Activated naive CD4-positive, alpha-beta T cell treated with anti-CD3 and anti-CD28 coated beads, Interleukin-2, amount 50 U/mL, for 24 hours (primary cell): ENCODE results near the gene SOCS3.

Experiments used
- H3K27ac Mint-ChIP-seq: one replicate; pipeline ENCODE4 v1.8.0; 2021; ENCODE audit warnings: mild to moderate bottlenecking, mixed read lengths
- H3K27me3 Mint-ChIP-seq: one replicate; pipeline ENCODE4 v1.8.0; 2021; ENCODE audit warnings: mixed read lengths
- H3K36me3 Mint-ChIP-seq: one replicate; pipeline ENCODE4 v1.8.0; 2021; ENCODE audit warnings: mixed read lengths
- H3K4me1 Mint-ChIP-seq: one replicate; pipeline ENCODE4 v1.8.0; 2021; ENCODE audit warnings: mixed read lengths
- H3K4me3 Mint-ChIP-seq: one replicate; pipeline ENCODE4 v1.8.0; 2021; ENCODE audit warnings: mild to moderate bottlenecking, mixed read lengths
- H3K9me3 Mint-ChIP-seq: one replicate; pipeline ENCODE4 v1.8.0; 2021; ENCODE audit warnings: mixed read lengths

SOCS3 gene

DNA sequence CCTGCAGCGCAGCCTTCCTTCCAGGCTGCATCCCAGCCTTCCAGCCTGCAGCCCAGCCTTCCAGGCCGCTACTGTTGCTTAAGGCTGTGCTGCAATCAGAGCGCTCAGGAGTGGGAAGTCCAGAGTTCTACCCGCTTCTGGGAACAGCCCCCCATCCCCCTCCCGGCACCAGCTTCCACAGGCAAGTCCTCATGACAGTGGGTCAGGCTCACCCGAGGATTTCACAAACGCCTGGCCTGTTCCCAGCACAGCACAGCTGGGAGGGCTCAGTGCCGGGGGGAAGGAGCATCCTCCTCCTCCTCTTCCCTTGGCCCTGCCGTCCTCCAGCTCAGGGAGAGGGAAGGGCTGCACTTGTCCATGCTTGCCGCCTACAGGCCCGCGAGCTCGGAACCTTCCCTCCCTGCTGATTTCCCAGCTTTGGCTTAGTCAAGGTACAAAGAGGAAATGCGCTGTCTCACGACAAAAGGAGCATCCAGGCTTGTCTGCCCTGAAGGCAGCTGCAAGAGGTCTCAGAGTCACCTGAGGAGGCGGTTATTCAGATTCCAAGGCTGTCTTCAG, 8.3 kb downstream of the SOCS3 start:
- no peaks in the 10 kb centered on the region for H3K9me3 Mint-ChIP-seq
- no peaks in the 10 kb centered on the region for H3K27me3 Mint-ChIP-seq
- peaks cover 75% of the 10 kb centered on the region for H3K4me1 Mint-ChIP-seq
- peaks cover 4% of the 10 kb centered on the region for H3K36me3 Mint-ChIP-seq
- peak overlapping the region; percentile 83 for H3K4me3 Mint-ChIP-seq
- H3K27ac Mint-ChIP-seq = no peak overlapping the region

DNA sequence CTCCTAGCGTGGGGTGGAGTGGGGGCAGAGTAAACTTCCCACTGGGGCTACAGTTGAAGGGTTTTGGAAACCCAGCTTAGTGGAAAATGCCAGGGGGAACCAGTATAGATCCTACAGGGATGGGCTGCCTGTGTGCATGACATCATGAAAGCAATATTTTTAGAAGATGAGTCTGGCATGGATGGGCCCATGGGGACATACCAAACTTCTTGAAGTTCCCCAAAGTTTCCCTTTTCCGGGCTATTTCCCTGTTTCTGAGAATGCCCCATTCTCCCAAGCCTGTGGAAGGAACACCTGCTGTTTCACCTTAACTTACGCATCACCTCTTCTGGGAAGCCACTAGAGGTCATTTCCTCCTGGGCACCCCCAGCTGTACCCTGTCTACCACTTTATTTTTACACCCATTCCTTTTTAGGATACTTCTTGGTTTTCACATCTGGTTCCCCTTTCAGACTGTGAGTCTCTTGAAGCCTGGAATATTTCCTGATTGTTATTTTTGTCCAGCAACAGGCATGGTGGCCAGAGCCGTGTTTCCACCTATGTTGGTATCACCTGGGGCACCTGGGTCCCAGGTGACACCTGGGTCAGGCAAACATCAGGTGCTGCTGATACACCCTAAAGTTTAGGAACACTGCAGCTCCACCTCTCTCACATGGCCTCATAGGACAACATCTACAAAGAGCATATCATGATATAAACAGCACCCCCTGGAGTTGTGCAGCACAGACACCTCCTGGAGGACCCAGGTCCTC, 9.8 kb downstream of the SOCS3 start:
- peaks cover 75% of the 10 kb centered on the region for H3K4me1 Mint-ChIP-seq
- no peak overlapping the region for H3K4me3 Mint-ChIP-seq
- H3K9me3 Mint-ChIP-seq = no peaks in the 10 kb centered on the region
- H3K27ac Mint-ChIP-seq = peak overlapping the region; percentile 65
- no peaks in the 10 kb centered on the region for H3K27me3 Mint-ChIP-seq
- H3K36me3 Mint-ChIP-seq = no peaks in the 10 kb centered on the region

DNA sequence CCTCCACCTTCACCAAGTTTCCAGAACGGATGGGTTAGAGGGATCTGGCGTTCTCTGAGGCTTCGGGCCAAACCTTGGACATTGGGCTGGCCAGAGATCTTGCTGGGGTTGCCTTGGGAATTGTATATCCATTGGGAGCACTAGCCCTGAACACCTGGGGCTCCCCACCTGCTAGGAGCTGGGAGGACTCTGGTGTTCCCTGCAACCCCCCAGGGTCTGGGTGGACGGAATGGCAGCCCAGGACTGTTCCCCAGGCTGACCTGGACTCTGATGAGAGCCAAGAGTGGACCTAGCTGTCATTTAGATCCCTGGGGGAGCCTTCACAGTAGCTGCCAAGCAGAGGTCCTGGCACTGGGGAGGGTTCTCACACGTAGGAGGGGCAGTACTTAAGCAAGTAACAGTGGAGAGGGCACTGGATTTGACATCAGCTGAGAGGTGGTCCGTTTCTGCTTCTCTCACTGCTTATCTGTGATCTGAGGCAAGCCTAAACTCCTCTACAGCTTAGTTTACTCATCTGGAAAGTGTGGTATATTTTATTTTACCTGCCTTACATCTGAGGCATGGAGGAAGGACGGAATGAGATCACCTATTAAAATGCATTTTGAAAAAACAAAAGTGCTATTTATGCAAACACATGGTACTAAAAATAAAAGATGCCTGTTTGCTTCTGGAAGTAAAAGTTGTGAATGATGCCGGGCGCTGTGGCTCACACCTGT, 11.7 kb downstream of the SOCS3 start:
- H3K4me1 Mint-ChIP-seq = peaks cover 74% of the 10 kb centered on the region
- no peaks in the 10 kb centered on the region for H3K36me3 Mint-ChIP-seq
- no peak overlapping the region for H3K27ac Mint-ChIP-seq
- no peaks in the 10 kb centered on the region for H3K27me3 Mint-ChIP-seq
- no peaks in the 10 kb centered on the region for H3K9me3 Mint-ChIP-seq
- H3K4me3 Mint-ChIP-seq = no peak overlapping the region

DNA sequence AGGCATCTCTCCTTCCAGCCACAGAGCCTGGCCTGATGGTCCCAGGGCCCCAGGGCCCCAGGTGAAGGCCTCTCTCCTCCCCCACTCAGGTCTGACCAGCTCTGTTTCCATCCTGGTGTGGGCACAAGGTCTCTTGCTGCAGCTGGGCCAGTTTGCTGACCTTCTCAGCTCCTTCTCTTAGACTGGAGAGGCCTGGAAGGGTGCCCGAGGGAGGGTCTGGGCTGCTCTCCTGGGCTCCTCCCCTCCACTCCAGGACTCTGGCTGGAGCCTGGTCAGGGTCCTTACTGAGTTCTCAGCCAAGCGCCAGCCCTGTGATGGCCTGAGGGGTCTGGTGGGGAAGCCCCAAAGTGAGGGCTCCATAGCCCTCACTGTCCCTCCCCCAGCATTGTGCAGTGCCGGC, 12.4 kb downstream of the SOCS3 start:
- Mint-ChIP-seq H3K4me3 (no peak overlapping the region), H3K27ac (no peak overlapping the region), H3K27me3 (no peaks in the 10 kb centered on the region), H3K9me3 (no peaks in the 10 kb centered on the region), H3K4me1 (peaks cover 80% of the 10 kb centered on the region), H3K36me3 (no peaks in the 10 kb centered on the region)

DNA sequence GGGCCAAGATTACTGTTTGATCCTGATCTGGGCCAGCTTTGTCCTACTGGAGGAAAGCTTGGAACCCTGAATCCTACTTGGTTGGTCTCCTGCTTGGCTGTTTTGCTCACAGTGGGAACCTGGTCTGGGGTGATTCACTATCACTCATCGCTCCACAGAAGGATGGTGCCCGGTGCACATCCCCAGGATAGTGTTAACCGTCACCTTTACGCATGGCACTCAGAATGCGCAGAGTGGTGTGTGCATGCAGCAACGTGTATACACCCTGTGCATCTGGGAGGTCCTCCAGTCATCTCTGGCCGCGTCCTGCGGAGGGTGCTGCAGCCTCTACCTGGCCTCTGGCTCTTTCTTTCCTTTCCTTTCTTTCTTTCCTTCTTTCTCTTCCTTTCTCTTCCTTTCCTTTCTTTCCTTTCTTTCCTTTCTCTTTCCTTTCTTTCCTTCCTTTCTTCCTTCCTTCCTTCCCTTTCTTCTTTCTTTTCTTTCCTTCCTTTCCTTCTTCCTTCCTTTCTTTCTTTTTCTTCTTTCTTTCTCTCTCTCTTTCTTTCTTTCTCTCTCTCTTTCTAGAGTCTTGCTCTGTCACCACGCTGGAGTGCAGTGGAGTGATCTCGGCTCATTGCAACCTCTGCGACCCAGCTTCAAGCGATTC, 13.1 kb downstream of the SOCS3 start:
- H3K4me1 Mint-ChIP-seq = peaks cover 78% of the 10 kb centered on the region
- peak overlapping the region; percentile 31 for H3K4me3 Mint-ChIP-seq
- H3K9me3 Mint-ChIP-seq = no peaks in the 10 kb centered on the region
- peak overlapping the region; percentile 73 for H3K27ac Mint-ChIP-seq
- H3K36me3 Mint-ChIP-seq = no peaks in the 10 kb centered on the region
- H3K27me3 Mint-ChIP-seq = no peaks in the 10 kb centered on the region

DNA sequence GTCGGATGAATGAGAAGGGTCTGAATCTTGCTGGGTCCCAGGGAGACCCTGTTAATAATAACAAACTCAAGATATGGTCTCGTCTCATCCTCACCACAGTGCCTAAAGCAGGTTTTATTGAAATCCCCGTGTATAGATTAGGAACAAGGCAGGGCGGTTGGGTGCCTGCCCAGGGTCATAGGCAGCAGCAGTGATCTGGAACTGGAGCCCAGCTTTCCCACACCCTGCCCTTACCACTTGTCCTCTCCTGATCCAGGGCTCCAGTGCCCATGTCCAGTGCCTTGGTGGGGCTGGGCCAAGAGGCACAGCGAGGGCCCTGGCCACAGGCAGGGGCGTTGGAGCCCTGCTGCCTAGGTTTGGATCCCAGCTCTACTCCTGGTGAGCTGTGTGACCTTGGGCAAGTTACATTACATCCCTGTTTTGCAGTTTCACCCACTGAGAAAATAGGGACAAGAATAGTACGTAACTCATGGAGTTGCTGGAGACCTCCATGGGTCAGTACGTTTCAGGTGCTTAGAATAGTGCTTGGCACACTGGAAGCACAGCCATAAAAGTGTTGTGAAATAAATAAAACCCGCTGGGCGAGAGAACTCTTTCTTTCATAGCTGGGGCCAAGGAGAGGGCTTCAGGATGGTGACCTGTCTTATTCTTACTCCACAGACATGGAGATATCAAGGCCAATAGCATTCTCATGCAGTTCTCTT, 13.9 kb downstream of the SOCS3 start:
- Mint-ChIP-seq H3K36me3 (no peaks in the 10 kb centered on the region), H3K27me3 (no peaks in the 10 kb centered on the region), H3K4me3 (no peak overlapping the region), H3K9me3 (no peaks in the 10 kb centered on the region), H3K27ac (no peak overlapping the region), H3K4me1 (peaks cover 78% of the 10 kb centered on the region)

DNA sequence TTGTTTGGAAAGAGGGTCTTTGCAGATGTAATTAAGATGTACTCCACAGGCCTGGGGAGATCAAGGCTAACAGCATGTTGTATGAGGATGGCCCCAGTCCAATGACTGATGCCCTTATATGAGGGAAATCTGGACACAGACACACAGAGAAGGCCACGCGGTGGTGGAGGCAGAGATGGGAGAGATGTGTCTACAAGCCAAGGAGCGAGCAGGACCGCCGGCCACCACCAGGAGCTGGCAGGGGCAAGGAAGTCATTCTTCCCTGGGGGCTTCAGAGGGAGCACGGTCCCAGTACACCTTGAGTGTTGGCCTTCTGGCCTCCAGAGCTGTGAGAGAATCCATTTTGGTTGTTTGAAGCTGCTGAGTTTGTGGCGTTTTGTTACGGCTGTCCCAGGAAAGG, 14.7 kb downstream of the SOCS3 start:
- H3K4me3 Mint-ChIP-seq = no peak overlapping the region
- H3K36me3 Mint-ChIP-seq = no peaks in the 10 kb centered on the region
- no peaks in the 10 kb centered on the region for H3K27me3 Mint-ChIP-seq
- peaks cover 78% of the 10 kb centered on the region for H3K4me1 Mint-ChIP-seq
- H3K9me3 Mint-ChIP-seq = no peaks in the 10 kb centered on the region
- no peak overlapping the region for H3K27ac Mint-ChIP-seq

DNA sequence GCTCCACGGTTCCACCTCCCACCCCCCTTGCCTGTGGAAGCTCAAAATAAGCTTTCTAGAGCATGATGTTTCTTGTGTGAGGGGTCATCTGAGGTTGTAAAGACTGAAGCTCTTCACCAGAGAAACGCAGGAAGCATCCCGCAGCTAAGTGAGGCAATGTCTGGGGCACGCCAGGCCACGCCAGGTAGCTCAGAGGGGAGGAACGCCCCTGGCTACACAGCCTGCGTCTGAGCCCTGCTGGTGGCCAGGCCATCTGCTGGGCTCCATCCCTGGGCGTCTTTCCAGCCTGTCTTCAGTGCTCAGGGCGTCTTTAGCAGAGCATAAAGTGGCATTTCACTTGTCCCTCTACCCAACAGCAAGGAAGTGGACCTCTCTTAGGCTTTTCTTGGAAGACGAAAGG, 15.2 kb downstream of the SOCS3 start:
- Mint-ChIP-seq H3K9me3 (no peaks in the 10 kb centered on the region), H3K27me3 (no peaks in the 10 kb centered on the region), H3K4me1 (peaks cover 79% of the 10 kb centered on the region), H3K27ac (no peak overlapping the region), H3K4me3 (peak overlapping the region; percentile 49), H3K36me3 (no peaks in the 10 kb centered on the region)

DNA sequence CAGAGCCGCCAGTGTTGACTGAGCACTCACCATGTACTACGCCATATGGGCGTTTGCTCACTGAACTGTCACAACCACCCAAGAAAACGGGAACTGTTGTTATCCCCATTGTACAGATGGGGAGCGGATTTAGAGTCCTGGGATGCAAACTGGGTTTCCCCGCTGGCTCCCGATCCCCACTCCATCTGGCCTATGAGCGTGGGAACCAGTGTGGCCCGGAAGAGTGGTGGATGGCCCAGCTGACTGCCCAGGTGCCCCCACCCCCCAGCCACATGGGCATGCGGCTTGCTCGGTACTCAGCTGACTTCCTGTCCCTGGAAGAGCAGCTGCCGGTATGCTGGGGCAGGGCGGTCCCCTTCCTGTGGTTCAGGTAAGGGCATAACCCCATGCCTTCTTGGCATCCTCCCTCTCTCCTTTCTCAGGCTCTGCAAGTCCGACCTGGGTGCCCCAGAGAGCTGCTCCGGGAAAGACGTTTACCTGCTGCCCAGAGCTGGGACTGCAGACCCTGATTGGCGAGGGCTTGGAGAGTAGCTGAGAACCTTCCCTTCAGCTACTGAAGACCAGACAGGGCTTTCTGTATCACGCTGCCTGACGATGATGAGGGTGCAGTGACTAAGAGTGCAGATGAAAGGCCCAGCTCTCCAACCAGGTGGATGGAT, 16.2 kb downstream of the SOCS3 start:
- peaks cover 80% of the 10 kb centered on the region for H3K4me1 Mint-ChIP-seq
- no peaks in the 10 kb centered on the region for H3K27me3 Mint-ChIP-seq
- H3K9me3 Mint-ChIP-seq = no peaks in the 10 kb centered on the region
- peak overlapping the region; percentile 93 for H3K27ac Mint-ChIP-seq
- H3K36me3 Mint-ChIP-seq = no peaks in the 10 kb centered on the region
- peak overlapping the region; percentile 77 for H3K4me3 Mint-ChIP-seq

DNA sequence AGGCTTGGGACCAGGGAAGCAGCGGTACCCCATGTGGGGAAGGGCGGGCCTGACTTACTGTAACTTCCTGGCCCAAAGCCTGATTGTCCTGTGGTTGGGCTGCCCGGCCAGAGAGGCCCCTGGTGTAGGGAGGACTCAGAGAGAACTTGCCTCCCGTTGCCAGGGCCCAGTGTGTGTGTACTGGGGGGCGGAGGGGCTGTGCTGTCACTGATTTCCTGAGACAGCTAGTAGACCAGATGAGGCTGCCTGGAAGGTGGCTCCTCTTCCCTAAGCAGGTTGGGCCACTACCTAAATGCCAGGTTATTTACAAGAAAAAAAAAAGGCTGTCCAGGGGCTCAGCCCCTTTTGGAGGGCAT, 16.7 kb downstream of the SOCS3 start:
- H3K27me3 Mint-ChIP-seq = no peaks in the 10 kb centered on the region
- peak overlapping the region; percentile 93 for H3K27ac Mint-ChIP-seq
- H3K36me3 Mint-ChIP-seq = no peaks in the 10 kb centered on the region
- peaks cover 76% of the 10 kb centered on the region for H3K4me1 Mint-ChIP-seq
- peak overlapping the region; percentile 77 for H3K4me3 Mint-ChIP-seq
- no peaks in the 10 kb centered on the region for H3K9me3 Mint-ChIP-seq

DNA sequence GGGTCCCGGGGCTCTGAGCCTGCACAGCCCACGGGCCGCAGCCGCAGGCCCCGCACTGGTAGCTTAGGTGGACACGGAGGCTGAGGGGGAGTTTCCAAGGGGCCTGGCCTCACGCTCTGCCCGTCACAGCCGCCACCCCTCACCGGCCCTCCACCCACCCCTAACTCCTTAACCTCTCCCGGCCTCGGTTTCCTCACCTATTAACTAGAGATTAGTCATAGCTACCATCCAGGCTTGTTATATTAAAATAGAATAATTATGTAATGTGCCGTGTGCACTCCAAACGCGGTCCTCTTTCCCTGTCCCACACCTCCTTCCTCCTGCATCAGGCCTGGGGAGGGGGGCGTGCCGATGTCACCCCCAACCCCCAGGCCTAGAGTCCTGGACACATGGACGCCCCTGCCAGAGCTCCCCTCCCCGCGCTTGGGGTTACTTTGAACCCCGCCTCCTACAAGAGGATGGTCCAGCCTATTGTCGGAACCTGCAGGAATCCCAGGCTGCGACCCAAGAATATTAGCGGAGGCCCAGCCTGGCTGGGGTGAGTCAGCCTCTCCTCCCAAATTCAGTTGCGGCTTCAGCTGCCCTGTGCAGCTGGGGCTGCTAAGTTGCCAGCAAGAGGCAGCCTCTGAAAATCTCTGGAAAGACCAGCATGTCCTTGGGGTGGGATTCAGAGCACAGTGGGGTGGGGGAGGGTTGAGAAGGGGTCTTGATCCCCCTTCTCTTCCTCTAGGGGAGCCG, 17.3 kb downstream of the SOCS3 start:
- Mint-ChIP-seq H3K36me3 (no peaks in the 10 kb centered on the region), H3K27me3 (no peaks in the 10 kb centered on the region), H3K9me3 (no peaks in the 10 kb centered on the region), H3K4me1 (peaks cover 71% of the 10 kb centered on the region), H3K27ac (peak overlapping the region; percentile 70), H3K4me3 (peak overlapping the region; percentile 77)

DNA sequence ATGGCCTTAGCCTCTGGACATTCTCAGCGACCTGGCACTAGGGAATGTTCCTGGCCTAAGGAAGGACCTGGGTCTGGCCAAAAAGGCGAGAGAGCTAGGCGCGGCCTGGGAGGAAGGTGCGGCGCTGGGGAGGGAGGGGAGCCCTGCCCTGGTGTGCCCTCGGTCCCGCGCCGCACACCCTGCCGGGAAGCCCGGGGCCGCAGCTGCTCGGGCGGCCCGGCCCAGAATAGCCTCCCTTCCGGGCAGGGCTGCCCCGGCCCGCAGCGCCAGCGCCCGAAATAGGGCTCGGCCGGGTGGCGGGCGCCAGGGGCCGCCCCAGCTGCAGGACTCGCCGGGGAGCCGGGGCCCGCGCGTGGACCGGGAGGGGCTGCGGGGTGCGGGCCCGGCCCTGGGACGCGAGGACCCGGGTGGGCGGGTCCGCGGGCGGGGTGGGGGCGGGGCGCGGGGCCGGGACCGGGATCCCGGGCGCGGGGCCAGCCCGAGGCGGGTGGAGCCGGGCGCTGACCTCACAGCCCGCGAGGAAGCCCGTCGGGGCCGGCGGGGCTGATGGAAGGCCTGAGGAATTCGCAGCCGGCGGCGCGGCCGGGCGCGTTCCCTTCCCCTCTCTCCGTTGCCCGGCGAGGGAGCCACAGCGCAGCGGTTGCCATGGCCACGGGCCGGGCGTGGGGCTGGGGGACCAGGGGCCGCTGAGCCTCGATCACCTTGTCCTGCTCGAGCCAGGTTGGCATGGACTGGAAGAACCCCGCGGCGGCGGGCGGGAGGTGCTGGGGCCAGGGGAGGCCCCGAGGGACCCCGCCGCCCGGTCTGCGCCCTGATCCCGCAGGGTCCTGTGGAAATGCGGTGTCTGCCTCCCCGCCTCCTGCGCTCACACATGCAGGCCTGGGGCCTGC, 18.1 kb downstream of the SOCS3 start:
- H3K4me3 Mint-ChIP-seq = peak overlapping the region; percentile 77
- H3K36me3 Mint-ChIP-seq = no peaks in the 10 kb centered on the region
- H3K4me1 Mint-ChIP-seq = peaks cover 62% of the 10 kb centered on the region
- no peaks in the 10 kb centered on the region for H3K9me3 Mint-ChIP-seq
- H3K27ac Mint-ChIP-seq = no peak overlapping the region
- no peaks in the 10 kb centered on the region for H3K27me3 Mint-ChIP-seq

DNA sequence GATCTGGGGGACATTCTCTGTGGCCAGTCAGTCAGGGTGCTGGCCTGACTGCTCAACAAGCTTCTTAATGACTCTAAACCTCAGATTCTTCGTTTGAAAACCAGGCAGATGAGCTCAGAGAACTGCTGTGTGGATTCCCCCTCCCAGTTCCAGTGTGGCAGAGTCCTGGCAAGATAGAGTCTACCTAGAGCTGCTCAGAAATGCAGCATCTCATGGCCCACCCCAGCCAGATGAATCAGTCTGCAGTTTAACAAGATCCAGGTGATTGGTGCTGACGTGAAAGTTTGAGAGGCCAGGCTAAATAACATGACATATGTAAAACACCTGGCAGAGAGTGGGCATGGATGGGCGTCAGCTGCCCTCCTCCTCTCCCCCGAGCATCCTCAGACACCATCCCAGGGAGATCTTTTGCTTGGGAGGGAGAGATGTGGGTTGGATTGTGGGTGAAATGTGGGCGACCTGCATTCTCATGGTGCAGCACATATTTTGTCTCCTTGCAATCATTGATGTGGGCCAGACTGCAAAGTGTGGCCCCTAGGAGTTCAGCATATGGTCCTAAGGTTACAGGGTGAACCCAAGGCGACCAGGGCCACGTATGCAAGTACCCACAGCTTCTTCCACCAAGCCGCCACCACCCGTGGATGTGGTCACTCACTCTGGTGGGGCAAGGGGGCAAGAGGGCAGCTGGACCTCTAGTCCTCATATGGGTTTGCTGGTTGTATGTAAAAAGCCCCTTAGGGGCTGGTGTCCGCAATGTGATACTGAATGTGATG, 19.5 kb downstream of the SOCS3 start:
- no peaks in the 10 kb centered on the region for H3K9me3 Mint-ChIP-seq
- H3K36me3 Mint-ChIP-seq = no peaks in the 10 kb centered on the region
- peak overlapping the region; percentile 82 for H3K4me3 Mint-ChIP-seq
- H3K4me1 Mint-ChIP-seq = peaks cover 49% of the 10 kb centered on the region
- H3K27ac Mint-ChIP-seq = peak overlapping the region; percentile 33
- no peaks in the 10 kb centered on the region for H3K27me3 Mint-ChIP-seq
